ENCODE data around the gene SOAT2.

SOAT2 gene, protein sequence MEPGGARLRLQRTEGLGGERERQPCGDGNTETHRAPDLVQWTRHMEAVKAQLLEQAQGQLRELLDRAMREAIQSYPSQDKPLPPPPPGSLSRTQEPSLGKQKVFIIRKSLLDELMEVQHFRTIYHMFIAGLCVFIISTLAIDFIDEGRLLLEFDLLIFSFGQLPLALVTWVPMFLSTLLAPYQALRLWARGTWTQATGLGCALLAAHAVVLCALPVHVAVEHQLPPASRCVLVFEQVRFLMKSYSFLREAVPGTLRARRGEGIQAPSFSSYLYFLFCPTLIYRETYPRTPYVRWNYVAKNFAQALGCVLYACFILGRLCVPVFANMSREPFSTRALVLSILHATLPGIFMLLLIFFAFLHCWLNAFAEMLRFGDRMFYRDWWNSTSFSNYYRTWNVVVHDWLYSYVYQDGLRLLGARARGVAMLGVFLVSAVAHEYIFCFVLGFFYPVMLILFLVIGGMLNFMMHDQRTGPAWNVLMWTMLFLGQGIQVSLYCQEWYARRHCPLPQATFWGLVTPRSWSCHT

DNA sequence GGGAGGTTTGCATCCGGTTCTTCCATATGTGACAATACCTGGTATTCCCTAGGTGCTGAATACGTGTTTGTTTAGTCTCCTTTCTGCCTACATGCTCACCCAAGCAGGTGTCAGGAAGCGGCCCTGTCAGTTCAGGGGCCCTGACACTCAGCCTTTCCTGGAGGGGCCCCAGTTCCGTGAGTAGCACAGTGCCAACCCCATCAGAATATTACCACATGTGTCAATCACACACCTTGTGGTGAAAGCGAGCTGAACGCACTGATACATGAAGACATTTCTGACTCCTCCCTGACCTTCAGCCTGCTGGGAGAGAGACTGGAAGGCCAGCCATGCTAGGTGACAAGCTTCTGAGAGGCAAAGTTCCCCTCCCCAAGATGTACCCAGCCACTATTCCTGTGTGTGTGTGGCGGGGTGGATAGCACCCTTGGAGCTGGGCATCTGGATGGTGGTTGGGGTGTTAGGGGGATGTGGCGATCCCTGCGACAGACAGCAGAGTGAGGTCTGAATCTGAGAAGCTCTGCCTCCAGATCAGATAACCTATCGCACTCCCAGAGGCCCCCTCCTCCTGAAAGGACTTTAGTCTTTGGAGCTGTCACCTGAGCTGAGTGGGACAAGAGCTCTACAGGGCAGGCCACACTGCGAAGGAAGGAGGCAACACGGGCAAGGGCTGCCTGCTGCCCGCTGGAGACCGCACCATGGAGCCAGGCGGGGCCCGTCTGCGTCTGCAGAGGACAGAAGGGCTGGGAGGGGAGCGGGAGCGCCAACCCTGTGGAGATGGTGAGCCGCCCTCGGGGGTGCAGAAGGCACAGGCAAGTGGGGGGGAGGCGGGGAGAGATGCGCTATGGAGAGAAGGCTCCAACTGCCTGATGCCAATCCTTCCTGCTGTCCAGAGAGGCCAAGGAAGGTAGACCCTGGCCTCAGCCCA is at the start of gene SOAT2:
TSS of gene SOAT2 (plus strand) at position 604 of the 925 bp plus-strand sequence. CDS start at position 696, 92 bp downstream.
- peak; percentile 74 to 76 for ATAC-seq

DNA sequence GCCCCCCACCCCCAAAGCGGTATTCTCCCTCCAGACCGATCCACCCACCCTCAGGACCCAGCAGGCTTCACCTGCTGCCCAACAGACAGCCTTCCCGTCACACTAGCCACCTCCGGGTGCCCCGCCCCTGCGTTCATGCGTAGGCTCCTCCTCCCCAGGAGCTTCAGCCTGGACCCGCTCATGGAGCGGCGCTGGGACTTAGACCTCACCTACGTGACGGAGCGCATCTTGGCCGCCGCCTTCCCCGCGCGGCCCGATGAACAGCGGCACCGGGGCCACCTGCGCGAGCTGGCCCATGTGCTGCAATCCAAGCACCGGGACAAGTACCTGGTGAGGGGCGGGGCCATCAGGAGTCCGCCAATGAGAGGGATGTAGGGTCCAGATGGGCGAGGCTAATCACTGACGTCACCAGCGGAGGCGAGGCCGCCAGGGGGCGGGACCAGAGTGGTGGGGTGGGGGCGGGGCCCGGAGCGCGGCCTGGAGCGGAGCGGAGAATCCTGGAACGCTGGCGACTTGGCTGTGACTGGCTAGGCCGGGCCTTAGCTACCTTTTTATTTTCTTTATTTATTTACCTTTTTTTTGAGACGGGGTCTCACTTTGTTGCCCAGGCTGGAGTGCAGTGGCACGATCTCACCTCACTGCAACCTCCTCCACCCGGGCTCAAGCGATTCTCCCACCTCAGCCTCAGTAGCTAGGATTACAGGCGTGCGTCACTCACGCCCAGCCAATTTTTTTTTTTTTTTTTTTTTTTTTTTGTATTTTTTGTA is 49.0 kb upstream of the SOAT2 start:
- ATAC-seq = peak; percentile 94 to 95

DNA sequence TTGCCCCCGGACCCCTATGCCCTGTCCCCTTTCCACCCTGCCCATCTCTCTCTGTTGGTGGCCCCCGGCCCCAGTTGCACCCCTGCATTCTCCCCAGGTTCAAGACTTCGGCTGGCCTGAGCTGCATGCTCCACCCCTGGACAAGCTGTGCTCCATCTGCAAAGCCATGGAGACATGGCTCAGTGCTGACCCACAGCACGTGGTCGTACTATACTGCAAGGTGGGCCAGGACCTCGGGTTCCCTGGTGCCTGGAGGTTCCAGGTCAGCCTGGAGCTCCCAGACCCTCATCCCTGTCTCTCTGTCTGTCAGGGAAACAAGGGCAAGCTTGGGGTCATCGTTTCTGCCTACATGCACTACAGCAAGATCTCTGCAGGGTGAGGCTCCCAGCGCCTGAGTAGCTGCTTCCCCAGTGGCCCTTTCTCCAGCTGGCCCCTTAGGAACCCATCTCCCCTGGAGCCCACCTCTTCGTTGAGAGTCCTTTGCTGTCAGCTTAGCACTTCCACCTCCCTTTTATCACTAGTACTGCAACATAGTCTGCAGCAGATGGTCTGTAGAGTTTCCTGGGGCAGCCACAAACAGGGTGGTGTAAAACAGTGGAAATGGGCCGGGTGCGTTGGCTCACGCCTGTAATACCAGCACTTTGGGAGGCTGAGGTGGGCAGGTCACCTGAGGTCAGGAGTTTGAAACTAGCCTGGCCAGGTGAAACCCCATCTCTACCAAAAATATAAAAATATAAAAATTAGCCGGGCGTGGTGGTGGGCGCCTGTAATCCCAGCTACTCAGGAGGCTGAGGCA is 47.6 kb upstream of the SOAT2 start:
- ATAC-seq = no peak

DNA sequence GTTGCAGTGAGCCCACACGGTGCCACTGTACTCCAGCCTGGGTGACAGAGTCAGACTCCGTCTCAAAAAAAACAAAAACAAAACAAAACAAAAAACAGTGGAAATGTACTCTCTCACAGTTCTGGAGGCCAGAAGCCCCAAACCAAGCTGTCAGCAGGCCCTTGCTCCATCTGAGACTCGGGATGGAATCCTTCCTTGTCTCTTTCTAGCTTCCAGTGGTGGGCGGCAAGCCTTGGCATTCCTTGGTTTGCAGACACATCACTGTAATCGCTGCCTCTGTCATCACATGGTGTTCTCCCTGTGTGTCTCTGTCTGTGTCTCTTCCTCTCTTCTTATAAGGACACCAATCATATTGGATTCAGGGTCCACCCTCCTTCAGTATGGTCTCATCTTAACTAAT is 47.0 kb upstream of the SOAT2 start:
- no peak for ATAC-seq

DNA sequence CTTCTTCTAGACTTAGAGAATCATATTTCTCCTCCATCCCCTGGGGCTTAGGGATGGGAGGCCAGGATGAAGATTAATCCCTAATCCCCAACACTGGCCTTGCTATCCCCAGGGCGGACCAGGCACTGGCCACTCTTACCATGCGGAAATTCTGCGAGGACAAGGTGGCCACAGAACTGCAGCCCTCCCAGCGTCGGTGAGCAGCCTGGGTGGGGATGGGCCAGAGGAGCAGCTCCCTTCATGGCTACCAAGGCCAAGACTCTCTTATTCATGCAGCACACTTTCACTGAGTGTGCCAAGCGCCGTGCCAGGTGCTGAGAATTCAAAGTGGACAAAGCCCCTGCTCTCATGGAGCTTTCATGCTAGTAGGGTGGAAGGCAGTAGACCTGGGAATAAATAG is 46.4 kb upstream of the SOAT2 start:
- no peak for ATAC-seq

DNA sequence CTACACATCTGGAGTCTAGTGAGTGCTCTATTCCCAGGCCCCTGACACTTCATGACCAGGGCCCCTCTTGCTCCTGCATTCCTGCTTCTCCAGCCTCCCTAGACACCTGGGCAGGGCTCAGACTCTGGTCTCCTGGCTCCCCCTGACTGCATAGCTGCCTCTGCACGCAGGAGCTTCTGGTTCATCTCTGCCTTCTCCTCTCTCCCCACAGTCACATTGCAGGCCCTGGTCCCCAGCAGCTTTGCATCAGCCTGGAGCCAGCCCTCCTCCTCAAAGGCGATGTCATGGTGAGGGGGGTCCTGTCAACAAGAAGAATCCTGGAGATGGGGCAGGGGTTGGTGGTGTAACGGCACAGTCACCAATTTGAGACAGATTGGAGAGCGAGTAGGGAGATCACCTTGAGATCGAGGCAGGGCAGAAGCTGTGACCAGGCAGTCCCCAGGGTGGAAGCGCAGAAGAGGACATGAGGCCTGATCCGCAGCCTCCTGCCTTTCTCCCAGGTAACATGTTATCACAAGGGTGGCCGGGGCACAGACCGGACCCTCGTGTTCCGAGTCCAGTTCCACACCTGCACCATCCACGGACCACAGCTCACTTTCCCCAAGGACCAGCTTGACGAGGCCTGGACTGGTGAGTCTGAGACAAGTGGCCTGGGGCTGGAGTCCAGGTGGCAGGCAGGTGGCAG is 45.3 kb upstream of the SOAT2 start:
- no peak for ATAC-seq

DNA sequence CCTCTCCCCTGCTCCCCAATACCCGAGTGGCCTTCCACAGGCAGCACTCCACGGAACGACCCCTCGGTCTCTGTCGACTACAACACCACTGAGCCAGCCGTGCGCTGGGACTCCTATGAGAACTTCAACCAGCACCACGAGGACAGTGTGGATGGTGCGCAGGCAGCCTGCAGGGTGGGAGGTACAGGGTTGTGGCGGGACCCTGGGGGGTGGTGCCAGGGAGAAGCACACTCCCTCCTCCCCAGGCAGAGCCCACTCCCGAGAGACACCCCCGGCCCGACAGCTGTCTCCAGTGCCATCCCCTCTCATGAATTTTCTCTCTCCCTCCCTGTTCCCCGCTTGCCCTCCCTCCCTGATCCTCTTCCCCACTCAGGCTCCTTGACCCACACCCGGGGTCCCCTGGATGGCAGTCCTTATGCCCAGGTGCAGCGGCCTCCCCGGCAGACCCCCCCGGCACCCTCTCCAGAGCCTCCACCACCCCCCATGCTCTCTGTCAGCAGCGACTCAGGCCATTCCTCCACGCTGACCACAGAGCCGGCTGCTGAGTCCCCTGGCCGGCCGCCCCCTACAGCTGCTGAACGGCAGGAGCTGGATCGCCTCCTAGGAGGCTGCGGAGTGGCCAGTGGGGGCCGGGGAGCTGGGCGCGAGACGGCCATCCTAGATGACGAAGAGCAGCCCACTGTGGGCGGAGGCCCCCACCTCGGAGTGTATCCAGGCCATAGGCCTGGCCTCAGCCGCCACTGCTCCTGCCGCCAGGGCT is 44.4 kb upstream of the SOAT2 start:
- ATAC-seq = no peak

DNA sequence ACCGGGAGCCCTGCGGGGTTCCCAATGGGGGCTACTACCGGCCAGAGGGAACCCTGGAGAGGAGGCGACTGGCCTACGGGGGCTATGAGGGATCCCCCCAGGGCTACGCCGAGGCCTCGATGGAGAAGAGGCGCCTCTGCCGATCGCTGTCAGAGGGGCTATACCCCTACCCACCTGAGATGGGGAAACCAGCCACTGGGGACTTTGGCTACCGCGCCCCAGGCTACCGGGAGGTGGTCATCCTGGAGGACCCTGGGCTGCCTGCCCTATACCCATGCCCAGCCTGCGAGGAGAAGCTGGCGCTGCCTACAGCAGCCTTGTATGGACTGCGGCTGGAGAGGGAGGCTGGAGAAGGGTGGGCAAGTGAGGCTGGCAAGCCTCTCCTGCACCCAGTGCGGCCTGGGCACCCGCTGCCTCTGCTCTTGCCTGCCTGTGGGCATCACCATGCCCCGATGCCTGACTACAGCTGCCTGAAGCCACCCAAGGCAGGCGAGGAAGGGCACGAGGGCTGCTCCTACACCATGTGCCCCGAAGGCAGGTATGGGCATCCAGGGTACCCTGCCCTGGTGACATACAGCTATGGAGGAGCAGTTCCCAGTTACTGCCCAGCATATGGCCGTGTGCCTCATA is 43.7 kb upstream of the SOAT2 start:
- ATAC-seq = no peak

DNA sequence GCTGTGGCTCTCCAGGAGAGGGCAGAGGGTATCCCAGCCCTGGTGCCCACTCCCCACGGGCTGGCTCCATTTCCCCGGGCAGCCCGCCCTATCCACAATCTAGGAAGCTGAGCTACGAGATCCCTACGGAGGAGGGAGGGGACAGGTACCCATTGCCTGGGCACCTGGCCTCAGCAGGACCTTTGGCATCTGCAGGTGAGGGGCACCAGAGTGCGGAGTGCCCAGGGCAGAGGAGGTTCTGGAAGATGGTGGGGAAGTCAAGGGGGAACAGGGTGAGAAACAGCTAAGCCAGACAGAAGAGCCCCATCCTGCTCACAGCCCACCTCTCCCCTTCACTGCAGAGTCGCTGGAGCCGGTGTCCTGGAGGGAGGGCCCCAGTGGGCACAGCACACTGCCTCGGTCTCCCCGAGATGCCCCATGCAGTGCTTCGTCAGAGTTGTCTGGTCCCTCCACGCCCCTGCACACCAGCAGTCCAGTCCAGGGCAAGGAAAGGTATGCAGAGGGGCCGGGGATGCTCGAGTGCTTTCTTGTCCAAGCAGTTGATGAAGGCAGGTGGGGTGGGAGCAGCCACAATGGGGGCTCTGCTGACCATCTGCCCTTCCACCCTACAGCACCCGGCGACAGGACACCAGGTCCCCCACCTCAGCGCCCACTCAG is 43.1 kb upstream of the SOAT2 start:
- ATAC-seq = no peak

DNA sequence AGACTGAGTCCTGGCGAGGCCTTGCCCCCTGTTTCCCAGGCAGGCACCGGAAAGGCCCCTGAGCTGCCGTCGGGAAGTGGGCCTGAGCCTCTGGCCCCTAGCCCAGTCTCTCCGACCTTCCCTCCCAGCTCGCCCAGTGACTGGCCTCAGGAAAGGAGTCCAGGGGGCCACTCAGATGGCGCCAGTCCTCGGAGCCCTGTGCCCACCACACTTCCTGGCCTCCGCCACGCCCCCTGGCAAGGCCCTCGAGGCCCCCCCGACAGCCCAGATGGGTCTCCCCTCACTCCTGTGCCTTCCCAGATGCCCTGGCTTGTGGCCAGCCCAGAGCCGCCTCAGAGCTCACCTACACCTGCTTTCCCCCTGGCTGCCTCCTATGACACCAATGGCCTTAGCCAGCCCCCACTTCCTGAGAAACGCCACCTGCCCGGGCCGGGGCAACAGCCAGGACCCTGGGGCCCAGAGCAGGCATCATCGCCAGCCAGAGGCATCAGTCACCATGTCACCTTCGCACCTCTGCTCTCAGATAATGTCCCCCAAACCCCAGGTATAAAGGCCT is 42.5 kb upstream of the SOAT2 start:
- no peak for ATAC-seq

DNA sequence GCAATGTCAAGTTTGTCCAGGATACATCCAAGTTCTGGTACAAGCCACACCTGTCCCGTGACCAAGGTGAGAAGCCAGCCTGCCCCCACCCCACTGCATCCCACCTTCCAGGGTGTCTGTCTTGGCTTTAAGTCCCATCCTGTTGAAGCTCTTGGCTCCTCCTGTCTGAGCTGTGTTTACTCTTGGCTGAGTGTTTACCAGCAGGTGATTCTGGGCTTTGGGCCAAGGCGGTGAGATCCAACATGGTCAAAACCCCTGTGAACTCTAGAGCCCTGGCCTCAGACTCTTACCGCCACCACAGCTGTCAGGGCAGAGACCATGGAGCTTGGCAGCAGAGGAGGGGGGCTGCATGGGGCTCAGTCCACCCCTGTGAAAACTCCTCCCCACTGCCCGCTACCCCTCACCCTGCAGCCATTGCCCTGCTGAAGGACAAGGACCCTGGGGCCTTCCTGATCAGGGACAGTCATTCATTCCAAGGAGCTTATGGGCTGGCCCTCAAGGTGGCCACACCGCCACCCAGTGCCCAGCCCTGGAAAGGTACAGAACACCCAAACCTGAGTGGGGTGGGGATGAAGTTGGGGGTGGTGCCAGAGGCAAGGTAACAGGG is 41.8 kb upstream of the SOAT2 start:
- no peak for ATAC-seq

DNA sequence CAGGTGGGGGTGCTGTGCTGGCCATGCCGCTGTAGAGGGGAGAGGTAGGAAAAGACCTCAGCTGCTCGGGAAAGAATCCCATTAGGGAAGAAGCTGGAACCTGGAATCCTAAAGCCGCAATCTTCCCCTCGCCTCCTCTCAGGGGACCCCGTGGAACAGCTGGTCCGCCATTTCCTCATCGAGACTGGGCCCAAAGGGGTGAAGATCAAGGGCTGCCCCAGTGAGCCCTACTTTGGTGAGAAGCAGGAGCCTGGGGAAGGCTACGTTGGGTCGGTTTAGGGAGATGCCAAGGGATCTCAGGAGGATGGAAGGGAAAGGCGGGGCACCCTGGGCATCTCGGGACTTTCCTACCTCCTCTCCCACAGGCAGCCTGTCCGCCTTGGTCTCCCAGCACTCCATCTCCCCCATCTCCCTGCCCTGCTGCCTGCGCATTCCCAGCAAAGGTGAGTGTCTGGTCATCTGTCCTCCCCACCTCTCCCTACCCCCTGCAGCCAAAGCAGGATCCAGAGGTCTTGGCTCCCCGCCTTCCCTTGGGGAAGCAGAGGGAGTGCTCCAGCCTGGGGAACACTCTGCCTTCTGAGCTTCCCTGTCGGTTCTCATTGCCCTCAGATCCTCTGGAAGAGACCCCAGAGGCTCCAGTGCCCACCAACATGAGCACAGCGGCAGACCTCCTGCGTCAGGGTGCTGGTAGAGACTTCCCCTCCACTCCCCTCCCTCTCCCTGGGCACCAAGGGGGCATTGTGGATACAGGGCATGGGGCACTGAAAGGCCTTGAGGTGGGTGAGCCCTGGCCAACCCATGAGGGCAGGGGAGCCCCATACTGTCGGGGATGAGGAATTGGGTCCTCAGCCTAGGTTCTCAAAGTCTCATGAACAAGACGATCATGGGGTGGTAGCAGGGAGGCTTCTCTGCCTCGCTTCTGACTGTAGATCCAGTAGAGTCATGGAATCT is 41.0 kb upstream of the SOAT2 start:
- no peak for ATAC-seq

DNA sequence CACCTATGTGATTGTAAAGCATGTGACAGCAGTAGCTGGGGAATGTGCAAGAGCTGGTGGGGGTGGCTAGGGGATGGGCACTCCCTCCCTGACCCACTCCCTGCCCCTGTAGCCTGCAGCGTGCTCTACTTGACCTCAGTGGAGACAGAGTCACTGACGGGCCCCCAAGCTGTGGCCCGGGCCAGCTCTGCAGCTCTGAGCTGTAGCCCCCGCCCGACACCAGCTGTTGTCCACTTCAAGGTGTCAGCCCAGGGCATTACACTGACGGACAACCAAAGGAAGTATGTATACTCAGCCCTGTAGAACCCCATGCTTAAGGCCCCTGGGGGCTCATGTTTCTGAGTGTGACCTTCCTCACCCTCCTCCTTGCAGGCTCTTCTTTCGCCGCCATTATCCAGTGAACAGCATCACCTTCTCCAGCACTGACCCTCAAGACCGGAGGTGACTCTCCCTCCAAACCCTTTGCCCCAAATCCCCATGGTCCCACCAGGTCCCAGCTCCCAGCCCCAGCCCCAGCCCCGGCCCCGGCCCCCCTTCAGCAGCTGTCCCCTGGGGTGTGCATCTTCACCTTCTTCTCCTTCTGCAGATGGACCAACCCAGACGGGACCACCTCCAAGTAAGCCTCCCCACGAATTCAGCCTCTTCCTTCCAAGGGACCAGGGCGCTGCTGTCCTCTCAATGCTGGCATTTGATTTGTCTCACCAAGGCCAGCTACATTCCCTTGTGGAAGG is 40.1 kb upstream of the SOAT2 start:
- no peak for ATAC-seq

DNA sequence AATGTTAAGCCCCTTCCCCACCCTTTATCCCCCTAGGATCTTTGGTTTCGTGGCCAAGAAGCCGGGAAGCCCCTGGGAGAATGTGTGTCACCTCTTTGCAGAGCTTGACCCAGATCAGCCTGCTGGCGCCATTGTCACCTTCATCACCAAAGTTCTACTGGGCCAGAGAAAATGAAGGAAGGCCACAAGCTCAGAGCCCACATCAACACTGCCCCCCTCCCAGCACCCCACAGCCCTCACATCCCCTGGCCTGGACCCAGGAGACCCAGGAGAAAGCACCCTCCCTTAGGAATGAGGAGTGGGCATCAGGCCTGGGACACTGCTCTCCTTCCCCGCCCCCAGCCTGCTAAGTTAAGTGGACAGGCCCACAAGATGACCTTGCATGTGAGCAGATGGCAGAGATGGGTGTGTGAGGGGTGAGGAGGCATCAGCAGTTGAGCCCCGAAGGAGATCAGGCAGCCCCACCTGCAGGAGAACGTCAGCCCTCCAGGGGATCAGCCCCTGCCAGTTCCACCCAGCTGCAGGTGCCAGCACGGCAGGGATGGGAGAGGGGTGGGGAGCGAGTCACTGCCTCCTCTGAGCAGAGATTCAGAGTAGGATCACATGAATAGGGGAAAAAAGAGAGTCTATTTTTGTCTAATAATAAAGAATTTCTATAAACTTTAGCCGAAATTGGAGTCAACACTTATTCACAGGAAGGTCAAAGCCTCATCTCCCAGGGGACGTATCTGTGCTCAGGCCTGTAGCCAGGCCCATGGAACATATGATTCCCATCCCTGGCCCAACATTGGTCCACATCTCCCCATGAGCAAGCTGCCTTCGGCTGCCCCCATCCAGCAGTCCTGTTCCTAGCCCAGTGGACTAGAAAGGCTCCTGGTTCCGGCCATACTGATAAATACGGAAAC is 39.3 kb upstream of the SOAT2 start:
- no peak for ATAC-seq

DNA sequence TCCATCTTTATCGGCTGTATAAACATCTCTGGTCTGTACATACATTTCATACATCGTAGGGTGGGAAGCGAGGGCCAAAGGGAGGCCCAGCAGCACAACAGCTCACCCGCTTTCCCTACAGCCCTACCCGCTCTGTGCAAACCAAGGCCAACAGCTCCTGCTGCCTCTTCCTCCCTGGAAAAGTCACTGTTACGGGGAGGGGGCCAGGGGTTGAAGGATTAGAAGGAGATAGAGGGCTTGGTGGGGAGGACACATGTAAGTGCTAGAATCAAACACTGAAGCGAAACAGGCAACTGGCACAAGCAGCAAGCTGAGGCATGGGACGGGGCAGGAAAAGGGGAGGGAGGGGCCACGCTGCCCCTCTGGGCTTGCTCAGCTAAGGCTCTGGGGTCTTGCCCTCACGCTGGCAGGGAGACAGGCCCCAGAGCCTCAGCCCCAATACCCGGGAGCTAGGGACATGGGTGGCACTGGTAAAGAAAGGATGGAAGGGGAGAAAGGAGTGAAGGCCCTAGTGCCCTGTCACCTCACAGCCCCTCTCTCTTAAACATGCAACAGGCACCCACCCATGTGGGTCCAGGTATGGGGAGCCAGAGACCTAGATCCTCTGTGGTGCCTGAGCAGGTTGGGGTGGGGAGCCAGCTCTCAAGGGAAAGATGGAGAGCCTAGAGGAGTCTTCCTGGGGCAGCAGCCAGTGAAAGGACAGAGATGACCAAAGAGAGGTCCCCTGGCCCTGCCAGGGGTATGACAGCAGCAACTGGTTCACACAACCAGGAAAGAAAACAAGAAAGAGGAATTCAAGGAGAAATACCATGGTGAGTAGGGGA is 38.5 kb upstream of the SOAT2 start:
- no peak for ATAC-seq

Measured in activated CD4-positive, CD25-positive, alpha-beta regulatory T cell treated with anti-CD3 and anti-CD28 coated beads, Interleukin-2, amount 50 U/mL, for 24 hours (primary cell).